ENCODE measurements around the gene IRF8.
A peak's percentile ranks its signal among the peaks of the same experiment; 100 is the strongest.
"Not testable (repeated sequence)": the region's sequence is repeated elsewhere in the genome, so short reads cannot be mapped to it uniquely, and the experiment has no call there.

Gene IRF8

GRCh38 chr16:85898521-85899442 is at the start of gene IRF8:
TSS of gene IRF8 (plus strand) at chr16:85899162. CDS start at chr16:85903016, 3,854 bp downstream.
- DNase-seq (ENCODE audit: low read depth): peak; percentile 58

GRCh38 chr16:85849388-85849787 is 49.6 kb upstream of the IRF8 start:
- DNase-seq (ENCODE audit: low read depth): no peak

- no peak for DNase-seq (ENCODE audit: low read depth)
Observed at GRCh38 chr16:85850344-85850880, 48.5 kb upstream of the IRF8 start.

GRCh38 chr16:85851034-85851785 is 47.8 kb upstream of the IRF8 start:
- DNase-seq (ENCODE audit: low read depth): no peak

GRCh38 chr16:85853547-85854545 is 45.1 kb upstream of the IRF8 start:
- no peak for DNase-seq (ENCODE audit: low read depth)

- DNase-seq (ENCODE audit: low read depth): no peak
Observed at GRCh38 chr16:85854935-85855334, 44.0 kb upstream of the IRF8 start.

GRCh38 chr16:85856079-85856478 is 42.9 kb upstream of the IRF8 start:
- no peak for DNase-seq (ENCODE audit: low read depth)

- no peak for DNase-seq (ENCODE audit: low read depth)
Observed at GRCh38 chr16:85856585-85856984, 42.4 kb upstream of the IRF8 start.

GRCh38 chr16:85857406-85857805 is 41.6 kb upstream of the IRF8 start:
- DNase-seq (ENCODE audit: low read depth): no peak

- not testable (repeated sequence) for DNase-seq (ENCODE audit: low read depth)
Observed at GRCh38 chr16:85858571-85858970, 40.4 kb upstream of the IRF8 start.

GRCh38 chr16:85858984-85859817 is 39.8 kb upstream of the IRF8 start:
- DNase-seq (ENCODE audit: low read depth): no peak

- DNase-seq (ENCODE audit: low read depth): no peak
Observed at GRCh38 chr16:85859818-85860125, 39.2 kb upstream of the IRF8 start.

GRCh38 chr16:85860413-85861094 is 38.4 kb upstream of the IRF8 start:
- no peak for DNase-seq (ENCODE audit: low read depth)

GRCh38 chr16:85861095-85861825 is 37.7 kb upstream of the IRF8 start:
- DNase-seq (ENCODE audit: low read depth): no peak

- DNase-seq (ENCODE audit: low read depth): no peak
Observed at GRCh38 chr16:85862476-85863383, 36.2 kb upstream of the IRF8 start.

- DNase-seq (ENCODE audit: low read depth): no peak
Observed at GRCh38 chr16:85863384-85863774, 35.6 kb upstream of the IRF8 start.

- no peak for DNase-seq (ENCODE audit: low read depth)
Observed at GRCh38 chr16:85864965-85865364, 34.0 kb upstream of the IRF8 start.

- no peak for DNase-seq (ENCODE audit: low read depth)
Observed at GRCh38 chr16:85867189-85867588, 31.8 kb upstream of the IRF8 start.

All from stimulated activated CD8-positive, alpha-beta memory T cell treated with anti-CD3 and anti-CD28 coated beads, Interleukin-7, amount 100 ng/mL, for 24 hours (primary cell).